Neural progenitor cell (in vitro differentiated cells): ENCODE results near the gene LIN9. TPM values are rescaled to one million over a fixed set of nuclear protein-coding genes. Genes with fewer than 3 reads are reported as not detected.

Source experiments
- DNase-seq: peaks from one replicate; pipeline ENCODE4 v3.0.0-alpha.2; 2016; ENCODE audit warnings: low spot score
- H2AFZ ChIP-seq: fragments of 200-600 bp; sonication (generic); replicated peaks from 2 replicates; pipeline ENCODE4 v1.6.1; 2016; ENCODE audit warnings: antibody characterized with exemption
- H3F3A ChIP-seq: fragments of 200-600 bp; sonication (generic); 2 replicates; pipeline ENCODE4 v1.6.1; 2016; ENCODE audit warnings: antibody characterized with exemption, low read depth
- H3K27ac ChIP-seq: fragments of 200-600 bp; sonication (generic); 2 replicates; pipeline ENCODE4 v1.5.1; 2016; ENCODE audit warnings: mild to moderate bottlenecking
- H3K27me3 ChIP-seq: fragments of 200-600 bp; sonication (generic); 2 replicates; pipeline ENCODE4 v1.6.1; 2016; ENCODE audit warnings: mild to moderate bottlenecking, moderate library complexity
- H3K36me3 ChIP-seq: fragments of 200-600 bp; sonication (generic); 2 replicates; pipeline ENCODE4 v1.5.1; 2016
- H3K4me1 ChIP-seq: fragments of 200-600 bp; sonication (generic); 2 replicates; pipeline ENCODE4 v1.6.1; 2016; ENCODE audit warnings: mixed run types
- H3K4me2 ChIP-seq: fragments of 200-600 bp; sonication (generic); 2 replicates; pipeline ENCODE4 v1.6.1; 2016
- H3K4me3 ChIP-seq: fragments of 200-600 bp; sonication (generic); 2 replicates; pipeline ENCODE4 v1.5.1; 2016
- H3K79me2 ChIP-seq: fragments of 200-600 bp; sonication (generic); 2 replicates; pipeline ENCODE4 v1.6.1; 2016; ENCODE audit warnings: low read depth
- H3K9ac ChIP-seq: fragments of 200-600 bp; sonication (generic); 2 replicates; pipeline ENCODE4 v1.6.1; 2016
- H3K9me3 ChIP-seq: fragments of 200-600 bp; sonication (generic); 2 replicates; pipeline ENCODE4 v1.5.1; 2016; ENCODE audit warnings: low read depth
- H4K20me1 ChIP-seq: fragments of 200-600 bp; sonication (generic); 2 replicates; pipeline ENCODE4 v1.6.1; 2016; ENCODE audit warnings: low read depth
- H3K27ac Mint-ChIP-seq: 3 replicates; pipeline ENCODE4 v1.8.0; 2021; ENCODE audit warnings: mixed read lengths
- H3K27me3 Mint-ChIP-seq: 2 replicates; pipeline ENCODE4 v1.8.0; 2022; ENCODE audit warnings: low read depth, mild to moderate bottlenecking, inconsistent platforms, moderate library complexity, mixed read lengths; ENCODE audit not compliant: insufficient read depth
- H3K36me3 Mint-ChIP-seq: 3 replicates; pipeline ENCODE4 v1.8.0; 2021; ENCODE audit warnings: mixed read lengths
- H3K4me1 Mint-ChIP-seq: 3 replicates; pipeline ENCODE4 v1.8.0; 2021; ENCODE audit warnings: mixed read lengths
- H3K4me3 Mint-ChIP-seq: 3 replicates; pipeline ENCODE4 v1.8.0; 2021; ENCODE audit warnings: mild to moderate bottlenecking, moderate library complexity, mixed read lengths
- H3K9me3 Mint-ChIP-seq: 3 replicates; pipeline ENCODE4 v1.8.0; 2020; ENCODE audit warnings: mixed read lengths
- EZH2 ChIP-seq: fragments of 200-600 bp; sonication (generic); IDR thresholded peaks from 2 replicates; pipeline ENCODE4 v1.6.1; 2017; ENCODE audit warnings: antibody characterized with exemption, mild to moderate bottlenecking, moderate library complexity
- EZH2phosphoT487 ChIP-seq: fragments of 200-600 bp; sonication (generic); IDR thresholded peaks from 2 replicates; pipeline ENCODE4 v1.6.1; 2017; ENCODE audit warnings: antibody characterized with exemption
- total RNA-seq: library from RNA; depleted of rRNA; stranded (reverse); fragments of >200 nt; gene quantifications from 2 replicates; pipeline ENCODE4 v1.2.3, GENCODE V29; 2015; ENCODE audit warnings: low replicate concordance
- TF ChIP-seq, protein P1 (sequence below): fragments of 200-600 bp; sonication (generic); IDR thresholded peaks from 2 replicates; pipeline ENCODE4 v1.5.1; 2017; ENCODE audit warnings: antibody characterized with exemption, mild to moderate bottlenecking

The LIN9 gene
- total RNA-seq, 1 donor from 2014 or later = 34.4 TPM

DNA sequence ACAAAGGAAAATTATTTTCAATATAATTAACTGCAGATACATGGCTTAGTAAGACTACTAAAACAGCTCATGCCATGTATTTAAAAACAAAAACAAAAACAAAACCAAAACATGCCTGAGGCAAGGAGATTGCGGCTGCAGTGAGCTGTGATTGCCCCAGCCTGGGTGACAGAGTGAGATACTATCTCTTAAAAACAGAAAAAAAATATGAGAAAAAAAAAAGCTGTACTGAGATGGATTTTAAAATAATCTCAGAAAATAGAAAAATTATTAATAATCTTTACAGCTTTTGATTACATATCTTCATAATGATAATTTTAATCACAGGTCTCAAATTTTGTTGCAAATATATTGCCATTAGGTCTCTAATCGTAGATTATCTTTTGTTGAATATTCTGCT is 24.0 kb upstream of the LIN9 start:
- Histone ChIP-seq H3K36me3 (no peaks in the 10 kb centered on the region), H3K4me1 (no peaks in the 10 kb centered on the region), H3K79me2 (no peaks in the 10 kb centered on the region), H3K9me3 (no peaks in the 10 kb centered on the region), H2AFZ (no peak overlapping the region), H3K4me2 (no peak overlapping the region), H4K20me1 (no peaks in the 10 kb centered on the region), H3K4me3 (no peak overlapping the region), H3K27me3 (no peaks in the 10 kb centered on the region), H3K27ac (no peak overlapping the region), H3K9ac (no peak overlapping the region), H3F3A (no peaks in the 10 kb centered on the region)
- TF ChIP-seq EZH2phosphoT487 (no peak), EZH2 (no peak)
- TF ChIP-seq, protein P1, sequence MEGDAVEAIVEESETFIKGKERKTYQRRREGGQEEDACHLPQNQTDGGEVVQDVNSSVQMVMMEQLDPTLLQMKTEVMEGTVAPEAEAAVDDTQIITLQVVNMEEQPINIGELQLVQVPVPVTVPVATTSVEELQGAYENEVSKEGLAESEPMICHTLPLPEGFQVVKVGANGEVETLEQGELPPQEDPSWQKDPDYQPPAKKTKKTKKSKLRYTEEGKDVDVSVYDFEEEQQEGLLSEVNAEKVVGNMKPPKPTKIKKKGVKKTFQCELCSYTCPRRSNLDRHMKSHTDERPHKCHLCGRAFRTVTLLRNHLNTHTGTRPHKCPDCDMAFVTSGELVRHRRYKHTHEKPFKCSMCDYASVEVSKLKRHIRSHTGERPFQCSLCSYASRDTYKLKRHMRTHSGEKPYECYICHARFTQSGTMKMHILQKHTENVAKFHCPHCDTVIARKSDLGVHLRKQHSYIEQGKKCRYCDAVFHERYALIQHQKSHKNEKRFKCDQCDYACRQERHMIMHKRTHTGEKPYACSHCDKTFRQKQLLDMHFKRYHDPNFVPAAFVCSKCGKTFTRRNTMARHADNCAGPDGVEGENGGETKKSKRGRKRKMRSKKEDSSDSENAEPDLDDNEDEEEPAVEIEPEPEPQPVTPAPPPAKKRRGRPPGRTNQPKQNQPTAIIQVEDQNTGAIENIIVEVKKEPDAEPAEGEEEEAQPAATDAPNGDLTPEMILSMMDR = no peak
- Mint-ChIP-seq H3K4me1 (peaks cover 4% of the 10 kb centered on the region), H3K27ac (no peak overlapping the region), H3K9me3 (no peaks in the 10 kb centered on the region), H3K27me3 (no peaks in the 10 kb centered on the region), H3K36me3 (no peaks in the 10 kb centered on the region), H3K4me3 (no peak overlapping the region)
- DNase-seq = no peak

DNA sequence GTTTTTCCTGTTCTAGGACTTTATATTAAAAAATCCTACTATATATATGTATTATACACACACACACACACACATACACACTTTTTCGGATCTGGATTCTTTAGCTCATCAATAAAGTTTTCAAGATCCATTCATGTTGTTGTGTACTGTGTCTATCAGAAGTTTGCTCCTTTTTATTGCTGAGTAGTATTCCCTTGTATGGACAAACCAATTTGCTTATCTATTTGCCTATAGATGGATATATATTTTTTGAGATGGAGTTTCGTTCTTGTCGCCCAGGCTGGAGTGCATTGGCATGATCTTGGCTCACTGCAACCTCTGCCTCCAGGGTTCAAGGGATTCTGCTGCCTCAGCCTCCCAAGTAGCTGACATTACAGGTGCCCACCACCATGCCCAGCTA is 20.3 kb upstream of the LIN9 start:
- H3K27ac Mint-ChIP-seq = no peak overlapping the region

DNA sequence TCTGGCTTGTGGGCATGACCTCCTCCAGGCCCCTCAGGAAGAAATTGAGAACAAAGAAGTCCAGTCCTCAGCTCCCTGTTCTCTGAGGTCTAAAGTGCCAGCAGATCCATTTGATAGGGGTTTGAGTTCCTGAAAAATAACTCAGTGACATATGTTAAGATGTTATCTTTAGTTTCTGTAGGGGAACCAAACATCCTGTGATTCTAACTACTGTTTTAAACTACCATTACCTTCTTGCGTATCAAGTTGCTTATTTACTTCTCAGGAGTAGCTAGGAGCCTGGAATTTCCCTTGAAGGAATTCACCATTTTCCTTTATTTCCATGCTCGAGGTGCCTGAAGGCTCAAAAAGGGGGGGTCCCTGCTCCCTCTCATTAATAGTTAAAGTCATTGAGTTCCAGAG is 18.8 kb upstream of the LIN9 start:
- Histone ChIP-seq H3K27ac (no peak overlapping the region), H3K4me3 (no peak overlapping the region), H3K27me3 (no peaks in the 10 kb centered on the region), H4K20me1 (no peaks in the 10 kb centered on the region), H3K9ac (no peak overlapping the region), H3K79me2 (no peaks in the 10 kb centered on the region), H3K36me3 (no peaks in the 10 kb centered on the region), H2AFZ (no peak overlapping the region), H3K4me1 (no peaks in the 10 kb centered on the region), H3K9me3 (no peaks in the 10 kb centered on the region), H3K4me2 (no peak overlapping the region), H3F3A (no peaks in the 10 kb centered on the region)
- H3K4me1 Mint-ChIP-seq = peaks cover 4% of the 10 kb centered on the region
- H3K36me3 Mint-ChIP-seq = no peaks in the 10 kb centered on the region
- H3K9me3 Mint-ChIP-seq = no peaks in the 10 kb centered on the region
- no peak overlapping the region for H3K27ac Mint-ChIP-seq
- H3K27me3 Mint-ChIP-seq = peaks cover 6% of the 10 kb centered on the region
- TF ChIP-seq, protein P1 = no peak
- no peak for TF ChIP-seq EZH2
- TF ChIP-seq EZH2phosphoT487 = no peak
- no peak overlapping the region for H3K4me3 Mint-ChIP-seq
- DNase-seq = no peak

More for the DNA sequence above, 20.3 kb upstream of the LIN9 start:
- TF ChIP-seq, protein P1 = no peak
- TF ChIP-seq EZH2phosphoT487 (no peak), EZH2 (no peak)
- Histone ChIP-seq H3K27ac (no peak overlapping the region), H3K4me1 (no peaks in the 10 kb centered on the region), H3K9me3 (no peaks in the 10 kb centered on the region), H3K27me3 (no peaks in the 10 kb centered on the region), H3K4me2 (no peak overlapping the region), H3K36me3 (no peaks in the 10 kb centered on the region), H3F3A (no peaks in the 10 kb centered on the region), H3K4me3 (no peak overlapping the region), H2AFZ (no peak overlapping the region), H3K9ac (no peak overlapping the region), H3K79me2 (no peaks in the 10 kb centered on the region), H4K20me1 (no peaks in the 10 kb centered on the region)
- H3K27me3 Mint-ChIP-seq = peaks cover 3% of the 10 kb centered on the region
- no peaks in the 10 kb centered on the region for H3K9me3 Mint-ChIP-seq
- no peak overlapping the region for H3K4me3 Mint-ChIP-seq
- no peak for DNase-seq
- no peaks in the 10 kb centered on the region for H3K36me3 Mint-ChIP-seq
- peaks cover 9% of the 10 kb centered on the region for H3K4me1 Mint-ChIP-seq
